Neural progenitor cell (in vitro differentiated cells): ENCODE results near the gene HIVEP2. TPM values are rescaled to one million over a fixed set of nuclear protein-coding genes. Genes with fewer than 3 reads are reported as not detected.

ENCODE experiments used
- DNase-seq: peaks from one replicate; pipeline ENCODE4 v3.0.0-alpha.2; 2016; ENCODE audit warnings: low spot score
- H2AFZ ChIP-seq: fragments of 200-600 bp; sonication (generic); replicated peaks from 2 replicates; pipeline ENCODE4 v1.6.1; 2016; ENCODE audit warnings: antibody characterized with exemption
- H3F3A ChIP-seq: fragments of 200-600 bp; sonication (generic); 2 replicates; pipeline ENCODE4 v1.6.1; 2016; ENCODE audit warnings: antibody characterized with exemption, low read depth
- H3K27ac ChIP-seq: fragments of 200-600 bp; sonication (generic); 2 replicates; pipeline ENCODE4 v1.5.1; 2016; ENCODE audit warnings: mild to moderate bottlenecking
- H3K27me3 ChIP-seq: fragments of 200-600 bp; sonication (generic); 2 replicates; pipeline ENCODE4 v1.6.1; 2016; ENCODE audit warnings: mild to moderate bottlenecking, moderate library complexity
- H3K36me3 ChIP-seq: fragments of 200-600 bp; sonication (generic); 2 replicates; pipeline ENCODE4 v1.5.1; 2016
- H3K4me1 ChIP-seq: fragments of 200-600 bp; sonication (generic); 2 replicates; pipeline ENCODE4 v1.6.1; 2016; ENCODE audit warnings: mixed run types
- H3K4me2 ChIP-seq: fragments of 200-600 bp; sonication (generic); 2 replicates; pipeline ENCODE4 v1.6.1; 2016
- H3K4me3 ChIP-seq: fragments of 200-600 bp; sonication (generic); 2 replicates; pipeline ENCODE4 v1.5.1; 2016
- H3K79me2 ChIP-seq: fragments of 200-600 bp; sonication (generic); 2 replicates; pipeline ENCODE4 v1.6.1; 2016; ENCODE audit warnings: low read depth
- H3K9ac ChIP-seq: fragments of 200-600 bp; sonication (generic); 2 replicates; pipeline ENCODE4 v1.6.1; 2016
- H3K9me3 ChIP-seq: fragments of 200-600 bp; sonication (generic); 2 replicates; pipeline ENCODE4 v1.5.1; 2016; ENCODE audit warnings: low read depth
- H4K20me1 ChIP-seq: fragments of 200-600 bp; sonication (generic); 2 replicates; pipeline ENCODE4 v1.6.1; 2016; ENCODE audit warnings: low read depth
- H3K27ac Mint-ChIP-seq: 3 replicates; pipeline ENCODE4 v1.8.0; 2021; ENCODE audit warnings: mixed read lengths
- H3K27me3 Mint-ChIP-seq: 2 replicates; pipeline ENCODE4 v1.8.0; 2022; ENCODE audit warnings: low read depth, mild to moderate bottlenecking, inconsistent platforms, moderate library complexity, mixed read lengths; ENCODE audit not compliant: insufficient read depth
- H3K36me3 Mint-ChIP-seq: 3 replicates; pipeline ENCODE4 v1.8.0; 2021; ENCODE audit warnings: mixed read lengths
- H3K4me1 Mint-ChIP-seq: 3 replicates; pipeline ENCODE4 v1.8.0; 2021; ENCODE audit warnings: mixed read lengths
- H3K4me3 Mint-ChIP-seq: 3 replicates; pipeline ENCODE4 v1.8.0; 2021; ENCODE audit warnings: mild to moderate bottlenecking, moderate library complexity, mixed read lengths
- H3K9me3 Mint-ChIP-seq: 3 replicates; pipeline ENCODE4 v1.8.0; 2020; ENCODE audit warnings: mixed read lengths
- CTCF ChIP-seq: fragments of 200-600 bp; sonication (generic); IDR thresholded peaks from 2 replicates; pipeline ENCODE4 v1.5.1; 2017; ENCODE audit warnings: antibody characterized with exemption, mild to moderate bottlenecking
- EZH2 ChIP-seq: fragments of 200-600 bp; sonication (generic); IDR thresholded peaks from 2 replicates; pipeline ENCODE4 v1.6.1; 2017; ENCODE audit warnings: antibody characterized with exemption, mild to moderate bottlenecking, moderate library complexity
- EZH2phosphoT487 ChIP-seq: fragments of 200-600 bp; sonication (generic); IDR thresholded peaks from 2 replicates; pipeline ENCODE4 v1.6.1; 2017; ENCODE audit warnings: antibody characterized with exemption
- total RNA-seq: library from RNA; depleted of rRNA; stranded (reverse); fragments of >200 nt; gene quantifications from 2 replicates; pipeline ENCODE4 v1.2.3, GENCODE V29; 2015; ENCODE audit warnings: low replicate concordance

HIVEP2 gene
- total RNA-seq, 1 donor from 2014 or later: 2.1 TPM

GRCh38 chr6:142810952-142811514, 133.9 kb downstream of the HIVEP2 start:
- H3K4me3 Mint-ChIP-seq: no peak overlapping the region
- DNase-seq: no peak
- H3K4me2 ChIP-seq: no peak overlapping the region

GRCh38 chr6:142809947-142810346, 135.0 kb downstream of the HIVEP2 start:
- Mint-ChIP-seq H3K27me3 (peaks cover 3% of the 10 kb centered on the region), H3K27ac (no peak overlapping the region), H3K4me3 (no peak overlapping the region), H3K9me3 (peaks cover 2% of the 10 kb centered on the region), H3K36me3 (peaks cover 5% of the 10 kb centered on the region), H3K4me1 (peaks cover 10% of the 10 kb centered on the region)
- Histone ChIP-seq H4K20me1 (no peaks in the 10 kb centered on the region), H3K4me1 (peaks cover 10% of the 10 kb centered on the region), H3K79me2 (no peaks in the 10 kb centered on the region), H3K9ac (no peak overlapping the region), H3F3A (no peaks in the 10 kb centered on the region), H3K4me3 (no peak overlapping the region), H3K9me3 (no peaks in the 10 kb centered on the region), H3K36me3 (no peaks in the 10 kb centered on the region), H3K27me3 (no peaks in the 10 kb centered on the region), H2AFZ (no peak overlapping the region), H3K27ac (no peak overlapping the region), H3K4me2 (no peak overlapping the region)
- no peak for DNase-seq
- TF ChIP-seq EZH2: no peak
- no peak for TF ChIP-seq CTCF
- no peak for TF ChIP-seq EZH2phosphoT487

More at GRCh38 chr6:142810952-142811514, 133.9 kb downstream of the HIVEP2 start:
- Histone ChIP-seq H3K4me1 (peaks cover 13% of the 10 kb centered on the region), H4K20me1 (no peaks in the 10 kb centered on the region), H3K79me2 (no peaks in the 10 kb centered on the region), H3K27me3 (no peaks in the 10 kb centered on the region), H3F3A (no peaks in the 10 kb centered on the region), H3K9ac (no peak overlapping the region), H3K4me3 (no peak overlapping the region), H2AFZ (no peak overlapping the region), H3K9me3 (no peaks in the 10 kb centered on the region), H3K36me3 (no peaks in the 10 kb centered on the region), H3K27ac (no peak overlapping the region)
- TF ChIP-seq CTCF (no peak), EZH2 (no peak), EZH2phosphoT487 (no peak)
- peaks cover 2% of the 10 kb centered on the region for H3K9me3 Mint-ChIP-seq
- peaks cover 13% of the 10 kb centered on the region for H3K4me1 Mint-ChIP-seq
- no peak overlapping the region for H3K27ac Mint-ChIP-seq
- peaks cover 5% of the 10 kb centered on the region for H3K36me3 Mint-ChIP-seq
- peaks cover 3% of the 10 kb centered on the region for H3K27me3 Mint-ChIP-seq

DNA sequence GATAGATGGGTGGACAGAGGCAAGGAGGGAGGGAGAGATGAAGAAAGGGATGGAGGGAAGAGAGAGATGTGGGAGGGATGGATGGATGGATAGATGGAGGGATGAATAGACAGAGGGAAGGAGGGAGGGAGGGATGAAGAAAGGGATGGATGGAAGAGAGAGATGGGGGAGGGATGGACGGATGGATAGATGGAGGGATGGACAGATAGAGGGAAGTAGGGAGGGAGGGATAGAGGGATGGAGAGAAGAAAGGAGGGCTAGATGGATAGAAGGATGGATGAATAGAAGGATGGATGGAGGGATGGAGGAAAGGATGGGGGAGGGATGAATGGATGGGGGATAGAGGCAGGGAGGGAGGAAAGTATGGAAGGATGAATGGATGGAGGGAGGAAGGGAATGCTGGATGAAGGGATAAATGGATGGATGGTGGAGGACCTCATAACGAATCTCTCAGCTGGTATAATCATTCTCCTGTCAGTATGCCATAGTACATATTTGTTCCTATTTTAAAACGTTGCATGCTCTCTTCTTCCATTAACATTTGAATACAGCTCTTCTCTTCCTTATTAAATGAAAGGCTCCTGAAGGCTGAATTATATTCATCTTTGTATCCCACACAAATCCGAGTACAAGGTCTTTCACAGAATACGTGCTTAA, 136.4 kb downstream of the HIVEP2 start:
- TF ChIP-seq EZH2 (no peak), CTCF (no peak)
- DNase-seq: no peak
- Histone ChIP-seq H3K36me3 (no peaks in the 10 kb centered on the region), H3F3A (no peaks in the 10 kb centered on the region), H3K4me2 (no peak overlapping the region), H2AFZ (no peak overlapping the region), H3K9ac (no peak overlapping the region), H3K4me3 (no peak overlapping the region), H3K27me3 (no peaks in the 10 kb centered on the region), H3K79me2 (no peaks in the 10 kb centered on the region), H3K4me1 (peaks cover 7% of the 10 kb centered on the region), H3K27ac (no peak overlapping the region), H3K9me3 (no peaks in the 10 kb centered on the region), H4K20me1 (no peaks in the 10 kb centered on the region)
- Mint-ChIP-seq H3K27ac (no peak overlapping the region), H3K4me3 (no peak overlapping the region), H3K4me1 (peaks cover 7% of the 10 kb centered on the region), H3K9me3 (peaks cover 2% of the 10 kb centered on the region), H3K36me3 (peaks cover 5% of the 10 kb centered on the region), H3K27me3 (peaks cover 3% of the 10 kb centered on the region)
